ENCODE measurements around the gene ZNF77.
"Not testable (repeated sequence)": the region's sequence is repeated elsewhere in the genome, so short reads cannot be mapped to it uniquely, and the experiment has no call there.

The ZNF77 gene

GRCh38 chr19:2944403-2944774 is 382 bp downstream of the ZNF77 start:
- H3K4me3 ChIP-seq (ENCODE audit: low read depth, low read length): peak overlapping the region; percentile 97
- TF ChIP-seq CTCF (IDR thresholded peaks at IDR 0.05; ENCODE audit: control insufficient read depth, extremely low read depth, insufficient read depth): no peak
- no peak for DNase-seq (ENCODE audit: low read depth)

- DNase-seq (ENCODE audit: low read depth): no peak
- no peak overlapping the region for H3K4me3 ChIP-seq (ENCODE audit: low read depth, low read length)
- TF ChIP-seq CTCF (IDR thresholded peaks at IDR 0.05; ENCODE audit: control insufficient read depth, extremely low read depth, insufficient read depth): no peak
Measured at GRCh38 chr19:2942928-2943640, 1.7 kb downstream of the ZNF77 start.

- not testable (repeated sequence) for DNase-seq (ENCODE audit: low read depth); H3K4me3 ChIP-seq (ENCODE audit: low read depth, low read length)
Measured at GRCh38 chr19:2935863-2936262, 8.9 kb downstream of the ZNF77 start.

- no peak for DNase-seq (ENCODE audit: low read depth)
- H3K4me3 ChIP-seq (ENCODE audit: low read depth, low read length): no peak overlapping the region
- TF ChIP-seq CTCF (IDR thresholded peaks at IDR 0.05; ENCODE audit: control insufficient read depth, extremely low read depth, insufficient read depth): no peak
Measured at GRCh38 chr19:2933490-2933910, 11.3 kb downstream of the ZNF77 start.

GRCh38 chr19:2927032-2927430 is 17.7 kb downstream of the ZNF77 start:
- H3K4me3 ChIP-seq (ENCODE audit: low read depth, low read length): no peak overlapping the region

GRCh38 chr19:2926341-2927031 is 18.3 kb downstream of the ZNF77 start:
- no peak overlapping the region for H3K4me3 ChIP-seq (ENCODE audit: low read depth, low read length)
- no peak for DNase-seq (ENCODE audit: low read depth)
- TF ChIP-seq CTCF (IDR thresholded peaks at IDR 0.05; ENCODE audit: control insufficient read depth, extremely low read depth, insufficient read depth): no peak

More at GRCh38 chr19:2927032-2927430, 17.7 kb downstream of the ZNF77 start:
- no peak for TF ChIP-seq CTCF (IDR thresholded peaks at IDR 0.05; ENCODE audit: control insufficient read depth, extremely low read depth, insufficient read depth)
- DNase-seq (ENCODE audit: low read depth): no peak

- no peak overlapping the region for H3K4me3 ChIP-seq (ENCODE audit: low read depth, low read length)
- DNase-seq (ENCODE audit: low read depth): peak; percentile 87
- no peak for TF ChIP-seq CTCF (IDR thresholded peaks at IDR 0.05; ENCODE audit: control insufficient read depth, extremely low read depth, insufficient read depth)
Measured at GRCh38 chr19:2923510-2923909, 21.3 kb downstream of the ZNF77 start.
